GDM1 (cell line): ENCODE measurements around the gene QTRT2.
A peak's percentile ranks its signal among the peaks of the same experiment; 100 is the strongest.

Experiments used
- DNase-seq: peaks from one replicate; lab custom pipeline; 2025; lab: John Stamatoyannopoulos, UW

QTRT2 gene

GRCh38 chr3:114056130-114057010 lies at the start of gene QTRT2, which contains the start of gene CCDC191:
Gene QTRT2 (plus strand): TSS chr3:114056737. CDS start chr3:114065258, 8,521 bp downstream.
Gene CCDC191 (minus strand): TSS chr3:114056526. CDS start chr3:114056466, 60 bp downstream.
- DNase-seq = peak; percentile 99

DNA sequence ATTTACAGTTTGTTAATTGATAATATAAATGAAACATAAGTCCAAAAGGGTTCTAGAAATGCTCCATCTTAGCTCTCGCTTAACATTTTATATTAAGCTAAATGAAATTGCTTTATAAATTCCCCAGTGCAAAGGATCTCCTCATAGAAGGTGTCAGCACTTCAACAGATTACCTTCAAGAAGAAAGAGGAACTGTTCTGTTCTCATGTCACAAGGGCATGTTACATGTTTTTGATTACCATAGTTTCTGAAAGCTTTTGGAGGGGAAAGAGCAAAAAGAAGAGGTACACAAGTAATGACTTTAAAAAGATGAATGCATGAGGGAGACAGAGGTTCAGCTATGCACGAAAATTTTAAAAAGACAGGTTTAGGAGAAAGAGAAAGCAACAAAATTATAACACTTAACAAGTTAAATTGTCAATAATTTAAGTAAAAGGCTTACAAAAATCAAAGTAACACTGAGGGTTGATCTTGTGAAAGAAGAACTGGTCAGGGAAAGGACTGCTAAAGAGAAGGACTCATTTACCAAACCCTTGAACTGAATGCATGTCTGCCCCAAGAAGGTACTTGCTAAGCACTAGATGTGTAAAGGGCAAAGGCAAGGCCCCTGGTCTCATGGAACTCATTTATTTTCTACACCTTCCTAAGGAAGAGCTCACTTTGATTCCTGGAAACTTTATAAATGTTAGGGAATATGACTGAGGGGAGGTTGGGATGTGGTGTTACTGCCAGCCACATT lies 45.3 kb upstream of the QTRT2 start:
- DNase-seq = no peak

- no peak for DNase-seq
Observed at GRCh38 chr3:114014211-114014610, 42.3 kb upstream of the QTRT2 start.

GRCh38 chr3:114019486-114019885 lies 37.1 kb upstream of the QTRT2 start:
- no peak for DNase-seq

DNA sequence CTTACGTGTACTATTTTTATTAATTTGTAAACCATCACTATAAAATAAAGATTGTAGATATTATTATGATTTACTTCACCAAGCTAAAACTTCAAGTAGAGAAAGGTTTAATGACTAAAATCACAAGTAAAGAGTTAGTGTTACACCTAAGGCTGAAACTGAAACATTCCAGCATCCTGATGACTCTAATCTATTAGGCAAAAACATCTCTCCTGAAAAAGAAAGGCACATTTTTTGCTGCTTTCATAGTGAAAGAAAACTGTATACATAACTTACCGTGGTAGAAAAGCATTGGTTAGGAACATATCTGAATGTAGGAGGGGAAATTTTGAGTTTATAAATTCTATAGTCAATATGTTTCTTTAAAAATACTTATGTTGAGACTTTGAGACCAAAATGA lies 35.6 kb upstream of the QTRT2 start:
- no peak for DNase-seq

DNA sequence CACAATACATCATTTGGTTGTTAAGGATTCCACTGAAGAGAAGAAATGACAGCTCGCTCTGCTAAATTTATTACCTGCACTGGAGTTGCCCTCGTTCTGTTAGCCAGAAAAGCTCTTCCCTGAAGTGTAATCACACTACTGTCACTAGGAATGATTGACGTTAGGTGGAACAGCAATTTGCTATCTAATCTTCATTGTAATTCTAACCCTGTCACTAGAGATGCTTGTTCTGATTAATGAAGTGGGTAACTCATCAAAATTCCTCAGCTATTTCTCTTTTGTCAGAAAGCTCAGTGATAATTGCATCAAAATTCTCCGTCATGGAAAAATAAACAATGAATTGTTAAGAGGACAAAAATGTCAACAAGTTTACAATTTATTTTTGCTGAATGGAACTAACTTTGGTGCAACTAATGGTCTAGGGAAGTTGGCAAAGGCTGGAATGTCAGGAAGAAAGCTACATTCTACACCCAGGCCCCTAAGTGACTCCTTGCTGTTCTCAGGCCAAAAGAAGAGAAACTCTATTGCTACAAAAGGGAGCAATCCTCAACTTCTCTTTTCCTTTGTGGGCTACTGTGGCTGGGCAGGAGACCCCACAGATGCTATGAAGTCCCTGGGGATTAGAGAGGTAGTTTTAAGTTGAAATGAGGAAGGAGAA lies 34.3 kb upstream of the QTRT2 start:
- DNase-seq = no peak

GRCh38 chr3:114025451-114025850 lies 31.1 kb upstream of the QTRT2 start:
- no peak for DNase-seq

- no peak for DNase-seq
Observed at GRCh38 chr3:114026331-114026730, 30.2 kb upstream of the QTRT2 start.

DNA sequence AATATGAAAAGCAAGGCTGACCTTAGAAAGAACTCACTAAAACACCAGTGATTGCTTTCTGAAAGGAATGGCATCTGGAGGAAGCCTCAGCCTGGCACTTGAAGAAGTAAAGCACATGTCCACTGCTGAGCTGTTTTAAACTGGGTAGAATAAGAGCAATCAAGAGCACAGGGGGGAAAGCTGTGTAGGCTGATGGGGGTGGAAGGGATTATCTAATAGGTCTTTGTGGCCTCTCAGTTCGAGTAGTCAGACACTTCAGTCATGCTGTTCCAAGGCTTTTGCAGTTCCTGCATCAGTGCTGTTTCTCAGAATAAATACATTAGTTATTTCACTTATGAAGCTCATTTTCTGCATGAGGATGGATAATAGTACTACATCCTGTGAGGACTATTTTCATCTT lies 22.8 kb upstream of the QTRT2 start:
- no peak for DNase-seq

DNA sequence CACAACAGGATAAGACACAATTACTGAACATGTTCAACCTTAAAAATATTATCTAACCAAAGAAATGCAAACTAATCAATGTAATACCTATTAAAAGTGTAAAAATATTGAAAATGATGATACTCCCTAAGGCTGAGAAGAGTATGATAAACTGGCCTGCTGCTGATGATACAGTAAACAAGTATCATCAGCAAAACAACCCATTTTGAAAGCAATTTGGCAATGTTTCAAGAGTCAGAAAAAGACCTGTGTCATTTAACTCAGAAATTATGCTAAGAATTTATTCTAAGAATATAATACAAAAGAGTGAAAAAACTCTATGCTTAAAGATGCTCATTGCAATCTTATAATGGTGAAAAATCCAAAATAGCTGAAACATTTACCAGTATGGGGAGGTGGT lies 22.3 kb upstream of the QTRT2 start:
- no peak for DNase-seq

DNA sequence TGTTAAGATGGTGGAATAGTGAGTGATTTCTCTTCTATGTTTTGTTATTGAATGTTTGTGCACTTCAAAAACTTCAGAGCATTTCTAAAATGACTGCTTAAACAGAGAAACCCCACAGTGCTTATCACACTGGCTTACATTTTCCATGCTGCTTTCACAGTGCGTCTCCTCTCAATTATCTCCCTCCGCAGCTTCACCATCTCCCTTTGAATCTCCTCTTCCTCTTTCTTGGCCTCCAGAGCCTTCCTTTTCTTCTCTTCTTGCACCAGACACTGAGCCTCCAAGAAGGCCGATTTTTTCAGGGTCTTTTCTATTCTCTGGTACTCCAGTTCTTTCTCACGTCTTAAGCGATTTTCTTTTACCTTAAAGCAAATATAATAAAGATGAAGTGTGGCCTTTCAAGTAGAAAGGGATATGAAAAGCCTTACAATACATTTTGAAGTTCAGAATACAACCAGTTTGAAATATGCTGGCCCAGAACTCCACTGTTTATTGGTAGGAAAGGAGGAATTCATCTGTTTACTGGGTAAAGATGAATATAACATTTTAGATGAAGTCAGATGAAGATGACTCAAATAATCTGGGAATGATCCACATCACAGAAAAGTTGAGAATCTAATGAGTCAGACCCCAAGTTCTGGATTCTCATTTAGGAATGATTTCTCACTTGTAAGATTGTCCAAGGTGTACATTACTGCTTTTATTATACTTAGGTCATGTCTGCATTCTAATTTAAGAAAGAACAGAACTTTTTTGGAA lies 21.6 kb upstream of the QTRT2 start:
- no peak for DNase-seq

DNA sequence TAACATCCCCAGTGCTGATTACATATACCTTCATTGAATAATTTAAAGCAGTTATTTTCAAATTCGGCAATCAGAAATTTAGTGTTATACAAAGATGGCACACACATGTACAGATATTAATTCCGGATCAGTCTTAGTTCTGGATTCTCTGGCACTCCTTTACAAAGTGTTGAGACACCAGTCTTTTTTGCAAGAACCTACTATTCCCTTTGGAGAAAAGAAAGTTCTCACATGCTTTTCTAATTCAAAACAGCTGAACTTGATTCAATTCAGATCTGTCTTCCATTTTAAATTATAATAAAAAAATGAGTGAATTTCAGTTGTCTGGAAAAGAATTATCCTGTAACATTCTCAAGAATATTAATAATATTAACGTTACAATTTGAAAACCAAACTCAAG lies 20.6 kb upstream of the QTRT2 start:
- DNase-seq = no peak

DNA sequence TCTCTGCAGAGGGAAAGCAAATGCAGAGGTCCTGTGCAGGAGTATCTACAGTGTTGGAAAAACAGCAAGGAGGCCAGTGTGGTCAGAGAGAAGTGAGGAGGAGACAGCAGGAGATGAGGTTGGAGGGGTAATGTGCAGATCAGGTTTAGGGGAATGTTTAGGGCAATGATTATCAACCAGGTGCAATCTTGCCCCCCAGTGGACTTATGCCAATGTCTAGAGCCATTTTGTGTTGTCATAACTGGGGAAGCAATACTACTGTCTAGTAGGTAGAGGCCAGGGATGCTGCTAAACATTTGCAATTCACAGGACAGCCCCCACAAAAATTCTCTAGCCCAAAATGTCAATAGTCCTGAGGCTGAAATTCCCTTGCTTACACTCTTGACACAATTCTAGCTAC lies 13.3 kb upstream of the QTRT2 start:
- no peak for DNase-seq

GRCh38 chr3:114052216-114052615 lies 4.3 kb upstream of the QTRT2 start:
- no peak for DNase-seq

- no peak for DNase-seq
Observed at GRCh38 chr3:114057011-114057347, 442 bp downstream of the QTRT2 start.

- DNase-seq = no peak
Observed at GRCh38 chr3:114058646-114059045, 2.1 kb downstream of the QTRT2 start.

- DNase-seq = no peak
Observed at GRCh38 chr3:114060906-114061655, 4.5 kb downstream of the QTRT2 start.

DNA sequence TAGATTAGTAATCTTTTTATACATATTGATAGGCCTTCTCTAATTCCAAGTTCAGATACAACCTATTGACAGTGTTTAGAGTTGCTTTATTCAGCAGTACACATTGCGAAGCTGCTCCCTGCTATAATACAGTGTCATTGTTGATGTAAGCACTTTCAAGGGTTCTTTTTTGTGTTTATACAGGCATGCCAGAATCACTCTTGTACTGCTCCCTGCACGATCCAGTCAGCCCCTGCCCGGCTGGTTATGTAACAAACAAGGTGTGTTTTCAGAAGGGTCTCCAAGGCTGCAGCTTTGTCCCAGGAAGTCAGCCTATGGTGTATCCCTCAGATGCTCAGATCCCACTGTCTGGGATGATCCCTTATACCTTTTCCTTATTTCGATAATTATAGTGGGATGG lies 11.3 kb downstream of the QTRT2 start:
- no peak for DNase-seq

- no peak for DNase-seq
Observed at GRCh38 chr3:114068336-114068735, 11.8 kb downstream of the QTRT2 start.

GRCh38 chr3:114071786-114072185 lies 15.2 kb downstream of the QTRT2 start:
- no peak for DNase-seq

GRCh38 chr3:114076711-114077110 lies 20.2 kb downstream of the QTRT2 start:
- DNase-seq = no peak
